MCF 10A (cell line): ENCODE results near the gene STAMBP. TPM values are rescaled to one million over a fixed set of nuclear protein-coding genes. Genes with fewer than 3 reads are reported as not detected.
"Not testable (repeated sequence)": the region's sequence is repeated elsewhere in the genome, so short reads cannot be mapped to it uniquely, and the experiment has no call there.

ENCODE experiments used
- BruUV-seq: library from RNA; stranded (reverse); fragments of 400-500 nt; replicated peaks from 2 replicates; lab custom pipeline; 2021; lab: Mats Ljungman, UMichigan
- CTCF ChIA-PET: fragments of 300-600 bp; sonication (Branson Sonifier 250); formaldehyde crosslinking; extraction: SDS; loops from one replicate; lab custom pipeline; 2021; ENCODE audit warnings: antibody characterized with exemption, inconsistent platforms; lab: Yijun Ruan, JAX
- POLR2A ChIA-PET: fragments of 300-600, 350-650 bp; sonication (Branson Sonifier 250); formaldehyde crosslinking; extraction: SDS; loops from one replicate; lab custom pipeline; 2020; ENCODE audit warnings: antibody characterized with exemption, inconsistent platforms; lab: Yijun Ruan, JAX
- DNase-seq: peaks from one replicate; pipeline ENCODE4 v3.0.0-alpha.2; 2018; ENCODE audit not compliant: unreplicated experiment
- H3K27ac Mint-ChIP-seq: one replicate; pipeline ENCODE4 v1.8.0; 2022; ENCODE audit warnings: mild to moderate bottlenecking, low read depth, mixed read lengths; ENCODE audit not compliant: unreplicated experiment
- H3K27me3 Mint-ChIP-seq: one replicate; pipeline ENCODE4 v1.8.0; 2022; ENCODE audit warnings: mixed read lengths; ENCODE audit not compliant: insufficient read depth, unreplicated experiment
- H3K36me3 Mint-ChIP-seq: one replicate; pipeline ENCODE4 v1.8.0; 2022; ENCODE audit warnings: mild to moderate bottlenecking, moderate library complexity, mixed read lengths; ENCODE audit not compliant: insufficient read depth, unreplicated experiment
- H3K4me1 Mint-ChIP-seq: one replicate; pipeline ENCODE4 v1.8.0; 2022; ENCODE audit warnings: mixed read lengths; ENCODE audit not compliant: insufficient read depth, unreplicated experiment
- H3K4me3 Mint-ChIP-seq: one replicate; pipeline ENCODE4 v1.8.0; 2022; ENCODE audit warnings: mild to moderate bottlenecking, moderate library complexity, mixed read lengths; ENCODE audit not compliant: unreplicated experiment
- H3K9me3 Mint-ChIP-seq: one replicate; pipeline ENCODE4 v1.8.0; 2022; ENCODE audit warnings: mixed read lengths; ENCODE audit not compliant: unreplicated experiment
- intact Hi-C: fragments of 100-400 bp; cut with micrococcal nuclease; formaldehyde crosslinking; loops from 2 replicates; pipeline ENCODE4 v1.14.1; 2022
- total RNA-seq: library from RNA; stranded (reverse); gene quantifications from 2 replicates; pipeline ENCODE4 v1.2.3, GENCODE V29; 2022
- TF ChIP-seq, protein P1 (sequence below): fragments of 200-600 bp; IDR thresholded peaks from one replicate; pipeline ENCODE4 v1.8.0; 2022; ENCODE audit warnings: antibody characterized with exemption, mild to moderate bottlenecking; ENCODE audit not compliant: unreplicated experiment

The STAMBP gene
- total RNA-seq, 1 experiment from 2014 or later = 66.3 TPM

- no TSS peak for BruUV-seq
- Mint-ChIP-seq H3K9me3 (no peaks in the 10 kb centered on the region), H3K36me3 (peaks cover 86% of the 10 kb centered on the region), H3K4me3 (no peak overlapping the region), H3K27ac (no peak overlapping the region), H3K27me3 (no peaks in the 10 kb centered on the region), H3K4me1 (no peaks in the 10 kb centered on the region)
- TF ChIP-seq, protein P1, sequence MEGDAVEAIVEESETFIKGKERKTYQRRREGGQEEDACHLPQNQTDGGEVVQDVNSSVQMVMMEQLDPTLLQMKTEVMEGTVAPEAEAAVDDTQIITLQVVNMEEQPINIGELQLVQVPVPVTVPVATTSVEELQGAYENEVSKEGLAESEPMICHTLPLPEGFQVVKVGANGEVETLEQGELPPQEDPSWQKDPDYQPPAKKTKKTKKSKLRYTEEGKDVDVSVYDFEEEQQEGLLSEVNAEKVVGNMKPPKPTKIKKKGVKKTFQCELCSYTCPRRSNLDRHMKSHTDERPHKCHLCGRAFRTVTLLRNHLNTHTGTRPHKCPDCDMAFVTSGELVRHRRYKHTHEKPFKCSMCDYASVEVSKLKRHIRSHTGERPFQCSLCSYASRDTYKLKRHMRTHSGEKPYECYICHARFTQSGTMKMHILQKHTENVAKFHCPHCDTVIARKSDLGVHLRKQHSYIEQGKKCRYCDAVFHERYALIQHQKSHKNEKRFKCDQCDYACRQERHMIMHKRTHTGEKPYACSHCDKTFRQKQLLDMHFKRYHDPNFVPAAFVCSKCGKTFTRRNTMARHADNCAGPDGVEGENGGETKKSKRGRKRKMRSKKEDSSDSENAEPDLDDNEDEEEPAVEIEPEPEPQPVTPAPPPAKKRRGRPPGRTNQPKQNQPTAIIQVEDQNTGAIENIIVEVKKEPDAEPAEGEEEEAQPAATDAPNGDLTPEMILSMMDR = no peak
- intact Hi-C loops = no loop called here
- POLR2A ChIA-PET = interaction anchor here (0.5 kb wide), 1 partner anchor 91 kb away, joined by 3 read pairs; no protein-coding TSS in a partner anchor
- CTCF ChIA-PET = no interaction called here
- no peak for DNase-seq
Observed at GRCh38 chr2:73862987-73863386, 34.2 kb downstream of the STAMBP start.

GRCh38 chr2:73868204-73868978 is 39.6 kb downstream of the STAMBP start:
- ChIA-PET CTCF (interaction anchor here (1.1 kb wide), 1 partner anchor 70 kb away, joined by 7 read pairs; no protein-coding TSS in a partner anchor), POLR2A (interaction anchor here (0.7 to 1.1 kb wide), 4 partner anchors 14 to 62 kb away, joined by 3 to 5 read pairs (median 4); partner anchors contain the start of gene STAMBP)
- no peak overlapping the region for H3K27ac Mint-ChIP-seq
- H3K4me3 Mint-ChIP-seq = no peak overlapping the region
- peaks cover 10% of the 10 kb centered on the region for H3K4me1 Mint-ChIP-seq
- intact Hi-C loops = no loop called here
- TF ChIP-seq, protein P1 = no peak
- no peaks in the 10 kb centered on the region for H3K9me3 Mint-ChIP-seq
- H3K36me3 Mint-ChIP-seq = peaks cover 32% of the 10 kb centered on the region
- H3K27me3 Mint-ChIP-seq = no peaks in the 10 kb centered on the region
- BruUV-seq = no TSS peak
- no peak for DNase-seq

DNA sequence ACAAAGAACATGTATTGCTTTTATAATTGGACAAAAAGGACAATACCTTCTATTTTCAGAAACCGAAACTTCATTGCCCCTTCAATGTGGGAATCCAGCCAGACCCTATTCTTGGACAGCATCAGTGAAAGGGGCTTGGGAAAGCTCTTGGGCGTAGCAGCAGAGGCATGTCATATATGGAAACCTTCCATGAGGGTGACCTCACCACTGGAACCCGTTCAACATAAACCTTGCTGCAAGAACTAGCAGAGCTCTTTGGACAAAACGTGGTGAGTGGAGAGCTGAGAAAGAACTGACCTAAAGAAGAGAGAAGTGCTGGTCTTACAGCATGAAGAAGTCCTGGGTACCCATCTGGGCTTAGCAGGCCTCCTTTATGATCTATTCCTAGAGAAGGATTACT is 41.3 kb downstream of the STAMBP start:
- no peaks in the 10 kb centered on the region for H3K9me3 Mint-ChIP-seq
- peak overlapping the region; percentile 84 for H3K27ac Mint-ChIP-seq
- peaks cover 19% of the 10 kb centered on the region for H3K36me3 Mint-ChIP-seq
- intact Hi-C loops = no loop called here
- peaks cover 10% of the 10 kb centered on the region for H3K4me1 Mint-ChIP-seq
- POLR2A ChIA-PET = interaction anchor here (0.6 to 0.7 kb wide), 2 partner anchors 12 to 234 kb away, joined by 3 read pairs; no protein-coding TSS in a partner anchor
- peak; percentile 60 for DNase-seq
- no peaks in the 10 kb centered on the region for H3K27me3 Mint-ChIP-seq
- no TSS peak for BruUV-seq
- CTCF ChIA-PET = interaction anchor here (1.3 kb wide), 1 partner anchor 277 kb away, joined by 4 read pairs; no protein-coding TSS in a partner anchor
- no peak overlapping the region for H3K4me3 Mint-ChIP-seq
- TF ChIP-seq, protein P1 = no peak

DNA sequence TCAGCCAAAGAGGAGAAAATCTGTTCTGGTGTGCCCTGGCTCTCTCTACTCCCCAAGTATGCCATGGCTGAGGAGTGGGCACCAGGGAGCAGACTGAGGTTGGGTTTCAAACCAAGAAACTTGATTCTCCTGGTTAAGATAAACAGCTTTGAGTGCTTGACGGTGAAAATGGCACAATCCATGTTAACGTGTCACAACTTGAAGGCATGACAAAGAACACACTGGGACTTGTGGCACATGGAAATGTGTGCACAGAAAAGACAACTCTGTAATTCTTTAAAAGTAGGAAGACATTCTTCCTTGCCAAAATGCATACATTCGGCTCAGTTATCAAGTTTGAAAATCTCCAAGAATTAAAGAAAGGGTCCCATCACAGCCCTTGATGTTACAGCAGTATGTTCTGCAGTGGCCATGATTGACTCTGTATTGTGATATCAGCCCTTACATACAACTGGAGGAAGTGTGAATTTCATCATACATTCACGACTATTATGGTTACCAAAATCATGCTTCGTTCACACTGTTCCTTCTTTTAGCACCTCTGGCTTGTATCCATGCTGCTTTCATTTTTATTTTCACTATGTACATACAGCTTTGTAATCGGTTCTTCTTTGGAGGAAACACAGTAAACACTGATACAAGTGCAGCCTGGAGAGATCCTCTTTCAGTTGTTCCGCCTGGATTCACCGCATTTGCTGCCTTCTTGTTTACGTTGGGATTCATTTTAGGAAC is 48.5 kb downstream of the STAMBP start:
- Mint-ChIP-seq H3K36me3 (no peaks in the 10 kb centered on the region), H3K4me1 (no peaks in the 10 kb centered on the region), H3K4me3 (no peak overlapping the region), H3K27ac (peak overlapping the region; percentile 39), H3K27me3 (no peaks in the 10 kb centered on the region), H3K9me3 (no peaks in the 10 kb centered on the region)
- ChIA-PET CTCF (interaction anchor here (0.6 kb wide), 1 partner anchor 62 kb away, joined by 3 read pairs; no protein-coding TSS in a partner anchor), POLR2A (no interaction called here)
- TF ChIP-seq, protein P1 = no peak
- DNase-seq = no peak
- BruUV-seq = no TSS peak
- intact Hi-C loops = no loop called here

GRCh38 chr2:73877984-73878383 is 49.2 kb downstream of the STAMBP start:
- not testable (repeated sequence) for H3K36me3 Mint-ChIP-seq

More at GRCh38 chr2:73877984-73878383, 49.2 kb downstream of the STAMBP start:
- BruUV-seq, H3K4me3 Mint-ChIP-seq, CTCF ChIA-PET, H3K4me1 Mint-ChIP-seq, intact Hi-C loops, DNase-seq, H3K27me3 Mint-ChIP-seq, H3K9me3 Mint-ChIP-seq, POLR2A ChIA-PET: not testable (repeated sequence)
- peak overlapping the region; percentile 39 for H3K27ac Mint-ChIP-seq
